ENCODE results near the gene DNTTIP2. TPM values are rescaled to one million over a fixed set of nuclear protein-coding genes. Genes with fewer than 3 reads are reported as not detected.

Gene DNTTIP2
- total RNA-seq, 2 experiments from 2014 or later: 65.2 to 66.6 TPM

Other genes with a start within 250 kb of the DNTTIP2 start
- gene BCAR3, start 197.4 kb downstream of the DNTTIP2 start, total RNA-seq: 1 to 10 TPM; 3.1 to 3.9 TPM
- 10 to 100 TPM; 40.1 to 42.1 TPM for gene GCLM, start 30.2 kb upstream of the DNTTIP2 start, total RNA-seq
- not detected for gene ABCA4, start 241.9 kb upstream of the DNTTIP2 start, total RNA-seq